ENCODE measurements around the gene STOX2.

The STOX2 gene

DNA sequence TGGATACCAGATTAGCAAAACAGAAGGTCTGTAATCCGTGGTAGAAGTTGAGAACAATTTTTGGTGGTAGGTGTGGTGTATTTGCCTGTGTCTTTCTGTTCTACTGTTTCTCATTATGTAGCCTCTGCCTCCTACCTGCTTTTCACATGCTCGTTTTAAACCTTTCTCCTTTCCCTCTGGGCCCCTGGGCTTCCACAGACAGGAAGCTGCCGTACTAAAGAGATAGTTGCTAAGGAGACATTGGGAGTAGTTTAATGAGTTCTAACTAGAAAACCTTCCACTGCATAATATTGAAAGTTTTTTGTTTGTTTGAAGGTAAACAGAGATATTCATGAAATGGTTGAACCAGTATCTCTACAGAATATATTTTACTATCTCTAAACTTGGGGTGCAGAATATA, 107.8 kb downstream of the STOX2 start:
- no peak for DNase-seq (ENCODE audit: low read depth)
- TF ChIP-seq CTCF (conservative IDR thresholded peaks at IDR 0.05; ENCODE audit: low read depth, low read length), result no peak
- H3K4me3 ChIP-seq (ENCODE audit: low read depth, low read length), result no peak overlapping the region

- no peak overlapping the region for H3K4me3 ChIP-seq (ENCODE audit: low read depth, low read length)
- no peak for DNase-seq (ENCODE audit: low read depth)
- TF ChIP-seq CTCF (conservative IDR thresholded peaks at IDR 0.05; ENCODE audit: low read depth, low read length), result no peak
These were observed 109.2 kb downstream of the STOX2 start for GRCh38 chr4:184014301-184014700.

GRCh38 chr4:184016759-184017668, 111.9 kb downstream of the STOX2 start:
- no peak for DNase-seq (ENCODE audit: low read depth)
- no peak overlapping the region for H3K4me3 ChIP-seq (ENCODE audit: low read depth, low read length)
- TF ChIP-seq CTCF (conservative IDR thresholded peaks at IDR 0.05; ENCODE audit: low read depth, low read length), result no peak

DNA sequence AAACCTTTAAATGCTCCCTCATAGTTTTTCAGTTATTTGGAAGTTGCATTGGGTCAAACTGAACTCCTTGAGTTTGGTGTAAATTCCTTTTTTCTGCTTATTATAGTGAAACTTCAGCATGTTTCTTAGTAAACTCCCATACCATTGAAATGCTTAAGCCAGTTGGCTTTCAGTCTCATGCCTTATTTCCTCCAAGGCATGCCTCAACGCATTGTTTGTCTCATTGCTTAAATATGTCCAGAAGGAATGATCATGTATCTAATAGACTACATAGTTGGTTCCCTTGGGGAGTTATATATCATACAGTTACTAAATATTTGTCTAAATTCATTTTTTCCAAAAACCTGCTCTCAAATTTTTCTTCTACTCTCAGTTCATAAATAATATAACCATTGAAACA, 114.0 kb downstream of the STOX2 start:
- TF ChIP-seq CTCF (conservative IDR thresholded peaks at IDR 0.05; ENCODE audit: low read depth, low read length), result no peak
- H3K4me3 ChIP-seq (ENCODE audit: low read depth, low read length), result no peak overlapping the region
- DNase-seq (ENCODE audit: low read depth), result no peak

- H3K4me3 ChIP-seq (ENCODE audit: low read depth, low read length), result no peak overlapping the region
- DNase-seq (ENCODE audit: low read depth), result no peak
- TF ChIP-seq CTCF (conservative IDR thresholded peaks at IDR 0.05; ENCODE audit: low read depth, low read length), result no peak
These were observed 114.8 kb downstream of the STOX2 start for GRCh38 chr4:184019667-184020623.

- no peak overlapping the region for H3K4me3 ChIP-seq (ENCODE audit: low read depth, low read length)
- no peak for DNase-seq (ENCODE audit: low read depth)
- no peak for TF ChIP-seq CTCF (conservative IDR thresholded peaks at IDR 0.05; ENCODE audit: low read depth, low read length)
These were observed 116.3 kb downstream of the STOX2 start for GRCh38 chr4:184021389-184021788.

Measured in choroid plexus epithelial cell (primary cell).